Epithelial cell of proximal tubule (primary cell): Measurements from ENCODE around the gene GPR152. TPM values are rescaled to one million over a fixed set of nuclear protein-coding genes. Genes with fewer than 3 reads are reported as not detected.
"Not testable (repeated sequence)": the region's sequence is repeated elsewhere in the genome, so short reads cannot be mapped to it uniquely, and the experiment has no call there.

Source experiments
- DNase-seq: peaks from one replicate; pipeline ENCODE4 v3.0.0-alpha.2; 2011; ENCODE audit warnings: low read depth
- H3K4me3 ChIP-seq: 2 replicates; pipeline ENCODE4 v1.5.1; 2011; ENCODE audit warnings: low read depth, mild to moderate bottlenecking, low read length
- CTCF ChIP-seq: conservative IDR thresholded peaks from 2 replicates; pipeline ENCODE4 v1.5.1; 2012; ENCODE audit warnings: low read depth, mild to moderate bottlenecking, low read length
- total RNA-seq: library from RNA; depleted of rRNA; stranded (reverse); fragments of >200 nt; gene quantifications from 2 replicates; pipeline ENCODE4 v1.2.3, GENCODE V29; 2015

GPR152 gene
- total RNA-seq, 1 donor from 2014 or later, result not detected

DNA sequence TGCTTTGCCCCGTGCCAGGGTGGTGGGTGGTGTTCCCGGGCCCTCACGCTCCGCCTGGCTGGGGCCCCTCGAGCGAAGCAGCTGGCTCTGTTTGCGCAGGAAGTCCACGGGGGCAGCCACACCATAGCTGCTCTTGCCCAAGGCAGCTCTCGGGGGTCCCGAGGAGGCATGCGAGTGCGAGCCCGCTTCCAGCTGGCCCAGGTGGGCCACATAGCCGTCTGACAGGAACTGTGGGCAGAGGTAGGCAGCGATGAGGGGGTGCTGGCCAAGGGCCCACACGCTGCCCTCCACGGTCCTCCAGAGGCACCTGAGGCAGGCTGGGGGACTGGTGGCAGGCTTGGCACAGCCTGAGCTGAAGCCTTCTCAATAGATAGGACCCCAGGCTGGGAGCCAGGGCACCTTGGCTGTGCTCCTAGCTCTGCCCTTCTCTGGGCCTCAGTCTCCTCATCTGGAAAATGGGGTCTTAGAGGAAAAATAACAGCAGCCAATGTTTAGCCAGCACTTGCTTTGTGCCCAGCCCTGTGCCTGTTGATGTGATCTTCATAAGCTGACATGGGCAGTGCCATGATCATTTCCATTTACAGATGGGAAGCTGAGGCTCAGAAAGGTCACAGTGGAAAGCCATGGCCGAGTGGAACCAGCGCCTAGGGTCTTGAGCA lies 39.7 kb upstream of the GPR152 start:
- no peak overlapping the region for H3K4me3 ChIP-seq
- no peak for TF ChIP-seq CTCF
- DNase-seq, result no peak

- DNase-seq, result no peak
- H3K4me3 ChIP-seq, result no peak overlapping the region
- TF ChIP-seq CTCF, result no peak
These were observed 38.9 kb upstream of the GPR152 start for GRCh38 chr11:67491276-67492068.

GRCh38 chr11:67490727-67491065 lies 38.2 kb upstream of the GPR152 start:
- no peak overlapping the region for H3K4me3 ChIP-seq
- no peak for DNase-seq
- TF ChIP-seq CTCF, result no peak

GRCh38 chr11:67489885-67490726 lies 37.6 kb upstream of the GPR152 start:
- H3K4me3 ChIP-seq, result no peak overlapping the region
- TF ChIP-seq CTCF, result no peak
- no peak for DNase-seq

GRCh38 chr11:67489203-67489884 lies 36.8 kb upstream of the GPR152 start:
- no peak for TF ChIP-seq CTCF
- DNase-seq, result no peak
- H3K4me3 ChIP-seq, result no peak overlapping the region

DNA sequence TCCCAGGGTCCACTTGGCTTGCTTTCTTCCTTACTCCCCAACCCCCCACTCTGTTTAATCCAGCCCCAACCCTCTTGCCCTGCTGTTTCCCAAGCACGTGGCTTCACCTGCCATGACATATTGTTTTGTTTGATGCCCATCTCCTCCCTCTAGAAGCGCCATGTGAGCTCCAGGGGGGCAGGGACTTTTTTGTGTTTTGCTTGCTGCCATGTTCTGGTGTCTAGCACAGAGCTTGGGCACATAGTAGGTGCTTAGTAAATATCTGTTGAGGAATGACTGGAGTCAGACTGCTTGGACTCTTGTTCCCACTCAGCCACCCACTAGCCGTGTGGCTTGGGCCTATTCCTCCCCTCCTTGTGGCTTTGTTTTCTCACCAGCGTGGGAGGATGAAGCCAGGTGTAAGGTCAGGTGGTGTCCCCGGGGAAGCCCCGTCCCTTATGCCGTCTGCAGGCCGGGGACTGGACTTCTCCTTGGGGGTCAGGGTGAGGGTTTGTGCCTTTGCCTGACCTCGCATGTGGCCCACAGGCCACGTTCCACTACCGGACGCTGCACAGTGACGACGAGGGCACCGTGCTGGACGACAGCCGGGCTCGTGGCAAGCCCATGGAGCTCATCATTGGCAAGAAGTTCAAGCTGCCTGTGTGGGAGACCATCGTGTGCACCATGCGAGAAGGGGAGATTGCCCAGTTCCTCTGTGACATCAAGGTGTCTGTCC lies 34.1 kb upstream of the GPR152 start:
- DNase-seq, result no peak
- TF ChIP-seq CTCF, result no peak
- H3K4me3 ChIP-seq, result no peak overlapping the region

GRCh38 chr11:67485873-67486361 lies 33.4 kb upstream of the GPR152 start:
- DNase-seq, H3K4me3 ChIP-seq: not testable (repeated sequence)
